ENCODE data around the gene ZNF385B.

The ZNF385B gene

GRCh38 chr2:179802051-179802882 is 59.1 kb downstream of the ZNF385B start:
- TF ChIP-seq USF1 (IDR thresholded peaks at IDR 0.05) (no peak), FOXM1 (IDR thresholded peaks at IDR 0.05; ENCODE audit: borderline replicate concordance, low read depth) (no peak), NFIC (IDR thresholded peaks at IDR 0.05) (no peak), YY1 (IDR thresholded peaks at IDR 0.05; ENCODE audit: low read depth) (no peak), RAD21 (IDR thresholded peaks at IDR 0.05; ENCODE audit: low read depth) (no peak), EP300 (IDR thresholded peaks at IDR 0.05; ENCODE audit: borderline replicate concordance) (no peak), TCF12 (IDR thresholded peaks at IDR 0.05; ENCODE audit: low read depth) (no peak), TEAD4 (IDR thresholded peaks at IDR 0.05) (no peak), CREB1 (IDR thresholded peaks at IDR 0.05; ENCODE audit: low read depth) (no peak), REST (IDR thresholded peaks at IDR 0.05; ENCODE audit: low read depth) (no peak), EGR1 (IDR thresholded peaks at IDR 0.05) (no peak), CEBPB (IDR thresholded peaks at IDR 0.05) (no peak), TAF1 (IDR thresholded peaks at IDR 0.05; ENCODE audit: low read depth) (no peak), ZBTB7A (IDR thresholded peaks at IDR 0.05; ENCODE audit: low read depth) (no peak)

- TF ChIP-seq ZBTB7A (IDR thresholded peaks at IDR 0.05; ENCODE audit: low read depth) (no peak), TCF12 (IDR thresholded peaks at IDR 0.05; ENCODE audit: low read depth) (no peak), TEAD4 (IDR thresholded peaks at IDR 0.05) (no peak), MAX (IDR thresholded peaks at IDR 0.05) (no peak), YY1 (IDR thresholded peaks at IDR 0.05; ENCODE audit: low read depth) (no peak), CREB1 (IDR thresholded peaks at IDR 0.05; ENCODE audit: low read depth) (no peak), TAF1 (IDR thresholded peaks at IDR 0.05; ENCODE audit: low read depth) (no peak), CEBPB (IDR thresholded peaks at IDR 0.05) (no peak), RAD21 (IDR thresholded peaks at IDR 0.05; ENCODE audit: low read depth) (no peak), EGR1 (IDR thresholded peaks at IDR 0.05) (no peak), FOXM1 (IDR thresholded peaks at IDR 0.05; ENCODE audit: borderline replicate concordance, low read depth) (no peak), EP300 (IDR thresholded peaks at IDR 0.05; ENCODE audit: borderline replicate concordance) (no peak), NFIC (IDR thresholded peaks at IDR 0.05) (no peak), USF1 (IDR thresholded peaks at IDR 0.05) (no peak), REST (IDR thresholded peaks at IDR 0.05; ENCODE audit: low read depth) (no peak)
Measured at GRCh38 chr2:179800776-179801175, 60.6 kb downstream of the ZNF385B start.

- TF ChIP-seq RAD21 (IDR thresholded peaks at IDR 0.05; ENCODE audit: low read depth) (no peak), ZBTB7A (IDR thresholded peaks at IDR 0.05; ENCODE audit: low read depth) (no peak), TAF1 (IDR thresholded peaks at IDR 0.05; ENCODE audit: low read depth) (no peak), REST (IDR thresholded peaks at IDR 0.05; ENCODE audit: low read depth) (no peak), CREB1 (IDR thresholded peaks at IDR 0.05; ENCODE audit: low read depth) (no peak), NFIC (IDR thresholded peaks at IDR 0.05) (no peak), EGR1 (IDR thresholded peaks at IDR 0.05) (no peak), YY1 (IDR thresholded peaks at IDR 0.05; ENCODE audit: low read depth) (no peak)
Measured at GRCh38 chr2:179796213-179797007, 65.0 kb downstream of the ZNF385B start.

GRCh38 chr2:179793902-179794301 is 67.5 kb downstream of the ZNF385B start:
- TF ChIP-seq USF1 (IDR thresholded peaks at IDR 0.05): no peak
- no peak for TF ChIP-seq EP300 (IDR thresholded peaks at IDR 0.05; ENCODE audit: borderline replicate concordance)
- no peak for TF ChIP-seq TEAD4 (IDR thresholded peaks at IDR 0.05)
- no peak for TF ChIP-seq TAF1 (IDR thresholded peaks at IDR 0.05; ENCODE audit: low read depth)
- no peak for TF ChIP-seq CREB1 (IDR thresholded peaks at IDR 0.05; ENCODE audit: low read depth)

All from Ishikawa (cell line).